Gastroesophageal sphincter (tissue), 3 donors: ENCODE measurements around the gene NADK2.

Experiments
- POLR2A ChIP-seq, 2 donors: fragments of 450-650 bp; IDR thresholded peaks; one replicate each; pipeline ENCODE4 v1.6.1; 2017; ENCODE audit warnings: antibody characterized with exemption in 2 of 2, mild to moderate bottlenecking in 2 of 2, moderate library complexity in 1 of 2
- POLR2AphosphoS5 ChIP-seq: sonication (generic); formaldehyde crosslinking; IDR thresholded peaks from one replicate; pipeline ENCODE4 v1.6.1; 2017; ENCODE audit warnings: antibody characterized with exemption
- TF ChIP-seq, protein P1 (sequence below), 4 experiments: fragments of 200-600 bp in 2 of 4; fragments of 450-650 bp in 2 of 4; sonication (generic) in 1 of 4; IDR thresholded peaks; one replicate each; pipeline ENCODE4 v1.5.1; 2017 to 2019; ENCODE audit warnings: antibody characterized with exemption in 4 of 4, mild to moderate bottlenecking in 2 of 4, moderate library complexity in 2 of 4

DNA sequence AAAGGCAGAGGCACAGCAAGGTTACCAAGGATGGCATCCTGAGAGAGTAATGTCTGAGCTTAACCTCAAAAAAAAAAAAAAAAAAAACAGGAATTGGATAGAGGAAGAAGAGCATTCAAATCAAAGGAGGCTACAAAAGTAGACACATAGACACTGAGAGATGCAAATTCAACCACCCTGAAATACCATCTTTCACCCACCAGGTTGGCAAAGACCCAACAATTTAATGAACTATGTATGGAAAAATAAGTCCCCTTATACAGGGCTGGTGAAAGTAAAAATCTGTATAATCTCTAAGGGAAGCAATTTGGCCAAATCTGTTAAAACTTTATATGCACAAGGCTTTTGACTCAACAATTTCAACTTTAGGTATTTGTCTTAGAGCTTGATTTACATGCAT is 4.9 kb downstream of the NADK2 start:
- TF ChIP-seq, protein P1, sequence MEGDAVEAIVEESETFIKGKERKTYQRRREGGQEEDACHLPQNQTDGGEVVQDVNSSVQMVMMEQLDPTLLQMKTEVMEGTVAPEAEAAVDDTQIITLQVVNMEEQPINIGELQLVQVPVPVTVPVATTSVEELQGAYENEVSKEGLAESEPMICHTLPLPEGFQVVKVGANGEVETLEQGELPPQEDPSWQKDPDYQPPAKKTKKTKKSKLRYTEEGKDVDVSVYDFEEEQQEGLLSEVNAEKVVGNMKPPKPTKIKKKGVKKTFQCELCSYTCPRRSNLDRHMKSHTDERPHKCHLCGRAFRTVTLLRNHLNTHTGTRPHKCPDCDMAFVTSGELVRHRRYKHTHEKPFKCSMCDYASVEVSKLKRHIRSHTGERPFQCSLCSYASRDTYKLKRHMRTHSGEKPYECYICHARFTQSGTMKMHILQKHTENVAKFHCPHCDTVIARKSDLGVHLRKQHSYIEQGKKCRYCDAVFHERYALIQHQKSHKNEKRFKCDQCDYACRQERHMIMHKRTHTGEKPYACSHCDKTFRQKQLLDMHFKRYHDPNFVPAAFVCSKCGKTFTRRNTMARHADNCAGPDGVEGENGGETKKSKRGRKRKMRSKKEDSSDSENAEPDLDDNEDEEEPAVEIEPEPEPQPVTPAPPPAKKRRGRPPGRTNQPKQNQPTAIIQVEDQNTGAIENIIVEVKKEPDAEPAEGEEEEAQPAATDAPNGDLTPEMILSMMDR (IDR thresholded peaks at IDR 0.05) = no peak
- TF ChIP-seq POLR2A (IDR thresholded peaks at IDR 0.05) (no peak), POLR2AphosphoS5 (no peak)
